GOT3 (cell line): ENCODE results near the gene CGB2.
"Not testable (repeated sequence)": the region's sequence is repeated elsewhere in the genome, so short reads cannot be mapped to it uniquely, and the experiment has no call there.

Experiments
- DNase-seq: peaks from one replicate; lab custom pipeline; 2025; ENCODE audit warnings: mixed read lengths; lab: John Stamatoyannopoulos, UW

The CGB2 gene

GRCh38 chr19:49067554-49067953 is 35.9 kb downstream of the CGB2 start:
- no peak for DNase-seq

GRCh38 chr19:49069026-49069425 is 37.3 kb downstream of the CGB2 start:
- no peak for DNase-seq

GRCh38 chr19:49070416-49070815 is 38.7 kb downstream of the CGB2 start:
- no peak for DNase-seq

- no peak for DNase-seq
These were observed 40.3 kb downstream of the CGB2 start for GRCh38 chr19:49071860-49072547.

GRCh38 chr19:49073514-49074378 is 42.1 kb downstream of the CGB2 start:
- no peak for DNase-seq

- not testable (repeated sequence) for DNase-seq
These were observed 43.2 kb downstream of the CGB2 start for GRCh38 chr19:49074869-49075268.

- no peak for DNase-seq
These were observed 48.7 kb downstream of the CGB2 start for GRCh38 chr19:49080392-49080791.

GRCh38 chr19:49081273-49081672 is 49.6 kb downstream of the CGB2 start:
- DNase-seq, result no peak
